HG02852 (cell line): ENCODE results near the gene CPNE8.
"Not testable (repeated sequence)": the region's sequence is repeated elsewhere in the genome, so short reads cannot be mapped to it uniquely, and the experiment has no call there.

Experiments used
- ATAC-seq: cut with Tn5 transposase; IDR thresholded peaks from one replicate; pipeline ENCODE4 v1.9.1; 2021; ENCODE audit warnings: mild to moderate bottlenecking, moderate library complexity; ENCODE audit not compliant: unreplicated experiment

The CPNE8 gene

GRCh38 chr12:38744041-38744440 is 161.3 kb downstream of the CPNE8 start:
- no peak for ATAC-seq

- not testable (repeated sequence) for ATAC-seq
Measured at GRCh38 chr12:38742496-38742895, 162.9 kb downstream of the CPNE8 start.

GRCh38 chr12:38736821-38737220 is 168.6 kb downstream of the CPNE8 start:
- ATAC-seq: no peak

DNA sequence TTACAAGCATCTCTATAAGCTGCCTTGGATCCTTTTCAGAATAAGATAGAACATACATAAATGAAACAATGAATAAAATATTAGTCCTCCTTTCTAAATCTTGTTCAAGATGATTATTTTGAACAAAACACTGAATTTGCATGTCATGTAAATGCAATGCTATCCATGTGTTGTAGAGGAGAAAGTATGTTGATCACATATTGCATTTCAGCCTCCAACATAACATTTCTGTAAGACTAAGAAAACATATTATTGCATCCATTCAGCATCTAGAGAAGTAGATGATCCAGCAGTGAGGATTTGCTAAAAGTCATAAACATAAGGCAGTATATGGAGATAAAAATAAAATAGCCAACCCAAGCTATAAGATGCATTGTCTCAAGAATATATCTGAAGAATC is 172.6 kb downstream of the CPNE8 start:
- no peak for ATAC-seq

DNA sequence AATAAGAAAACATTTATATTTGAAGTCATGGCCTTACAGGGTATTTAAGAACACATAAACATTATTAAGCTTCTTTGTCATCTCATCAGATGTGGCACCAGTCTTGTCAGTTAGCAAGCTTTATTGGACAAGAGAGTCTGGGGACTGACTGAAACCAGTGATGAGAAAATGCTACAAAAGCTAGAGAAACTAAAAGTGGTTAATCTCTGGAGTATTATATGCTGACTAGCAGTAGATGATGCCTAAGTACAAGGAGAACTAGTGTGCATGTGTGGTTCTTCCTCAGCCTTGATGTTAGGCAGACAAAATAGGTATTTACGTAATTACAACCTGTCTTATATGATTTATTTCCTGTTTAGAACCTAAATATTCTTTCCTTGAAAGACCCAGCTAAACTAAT is 176.5 kb downstream of the CPNE8 start:
- ATAC-seq: peak; percentile 55

- ATAC-seq: no peak
Measured at GRCh38 chr12:38721611-38722252, 183.7 kb downstream of the CPNE8 start.

DNA sequence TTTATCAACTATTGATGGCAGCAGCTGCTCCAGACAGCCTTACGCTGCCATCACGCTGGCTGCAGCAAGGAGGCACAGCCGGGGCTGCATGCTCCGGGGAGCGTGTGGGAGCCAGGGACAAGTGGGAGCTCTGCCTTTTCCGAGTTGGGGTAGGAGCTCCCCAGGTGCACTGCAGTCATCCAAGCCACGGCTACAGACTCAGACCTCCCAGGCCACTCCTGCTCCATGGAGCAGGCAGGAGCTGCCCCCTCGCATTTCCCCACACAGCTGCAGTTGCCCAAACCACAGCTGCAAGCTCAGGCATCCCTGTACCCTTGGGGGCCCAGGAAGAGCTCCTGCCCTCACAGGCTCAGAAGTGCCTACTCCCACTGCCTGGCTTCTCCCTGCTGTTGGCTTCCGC is 184.7 kb downstream of the CPNE8 start:
- no peak for ATAC-seq

- no peak for ATAC-seq
Measured at GRCh38 chr12:38713294-38713693, 192.1 kb downstream of the CPNE8 start.

- peak; percentile 84 for ATAC-seq
Measured at GRCh38 chr12:38711054-38711453, 194.3 kb downstream of the CPNE8 start.

GRCh38 chr12:38708466-38708865 is 196.9 kb downstream of the CPNE8 start:
- ATAC-seq: no peak

DNA sequence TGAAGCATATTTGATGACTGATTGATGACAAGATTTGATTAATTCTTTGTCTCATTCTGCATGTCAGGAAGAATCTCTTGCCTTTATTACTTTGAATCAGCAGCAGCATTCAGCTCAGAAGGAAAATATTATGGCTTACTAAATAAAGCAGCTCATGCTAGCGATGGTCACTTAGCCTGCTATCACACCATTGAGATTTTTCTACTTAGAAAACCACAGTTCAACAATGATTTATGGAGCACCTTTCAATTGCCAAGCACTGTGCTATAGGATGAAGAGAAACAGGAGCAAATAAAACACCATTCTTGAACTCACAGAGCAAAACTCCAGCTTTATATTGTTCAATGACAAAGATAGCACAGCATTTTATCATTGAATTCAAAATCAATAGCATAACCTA is 197.7 kb downstream of the CPNE8 start:
- no peak for ATAC-seq

- no peak for ATAC-seq
Measured at GRCh38 chr12:38697289-38697688, 208.1 kb downstream of the CPNE8 start.

- ATAC-seq: no peak
Measured at GRCh38 chr12:38695057-38695456, 210.3 kb downstream of the CPNE8 start.

- ATAC-seq: no peak
Measured at GRCh38 chr12:38691164-38691563, 214.2 kb downstream of the CPNE8 start.

DNA sequence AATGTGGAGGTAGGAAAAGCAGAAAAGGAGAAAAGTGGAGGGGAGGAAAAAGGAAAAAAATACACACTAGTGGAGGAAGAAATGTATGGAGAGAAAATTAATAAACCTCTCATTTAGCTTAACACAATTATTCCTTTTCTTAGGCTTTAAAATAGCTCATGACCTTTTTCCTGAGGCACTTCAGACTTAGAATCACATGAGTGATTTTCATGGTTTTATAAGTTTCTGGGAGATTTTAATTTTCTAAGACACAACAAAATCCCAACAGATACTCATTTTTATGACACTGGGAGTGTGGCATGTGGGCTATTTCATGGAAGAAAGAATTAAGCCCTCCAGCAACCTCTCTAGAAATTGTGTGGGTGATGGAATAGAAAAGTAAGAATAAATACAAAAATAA is 214.7 kb downstream of the CPNE8 start:
- ATAC-seq: no peak

- ATAC-seq: no peak
Measured at GRCh38 chr12:38689704-38690103, 215.7 kb downstream of the CPNE8 start.

DNA sequence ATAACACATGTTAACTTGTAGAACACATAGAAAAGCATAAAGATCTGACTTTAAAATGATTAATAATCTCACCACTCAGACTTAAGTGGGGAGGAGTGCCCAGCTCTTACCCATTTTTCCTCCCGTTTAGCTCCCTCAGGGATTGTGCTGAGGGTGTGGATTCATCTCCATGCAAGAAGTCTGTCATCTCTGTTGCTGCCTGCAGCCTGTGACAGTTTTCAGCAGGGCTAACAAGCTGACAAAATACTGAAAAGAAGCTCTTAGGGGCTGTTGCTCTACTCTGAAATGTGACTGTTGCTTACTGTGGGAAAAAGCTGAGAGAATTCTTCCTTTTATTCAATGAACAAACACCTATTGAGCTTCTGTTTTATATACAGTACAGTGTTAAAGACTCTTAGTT is 216.2 kb downstream of the CPNE8 start:
- ATAC-seq: no peak

- ATAC-seq: no peak
Measured at GRCh38 chr12:38682521-38682920, 222.9 kb downstream of the CPNE8 start.

GRCh38 chr12:38669530-38669929 is 235.9 kb downstream of the CPNE8 start:
- no peak for ATAC-seq

DNA sequence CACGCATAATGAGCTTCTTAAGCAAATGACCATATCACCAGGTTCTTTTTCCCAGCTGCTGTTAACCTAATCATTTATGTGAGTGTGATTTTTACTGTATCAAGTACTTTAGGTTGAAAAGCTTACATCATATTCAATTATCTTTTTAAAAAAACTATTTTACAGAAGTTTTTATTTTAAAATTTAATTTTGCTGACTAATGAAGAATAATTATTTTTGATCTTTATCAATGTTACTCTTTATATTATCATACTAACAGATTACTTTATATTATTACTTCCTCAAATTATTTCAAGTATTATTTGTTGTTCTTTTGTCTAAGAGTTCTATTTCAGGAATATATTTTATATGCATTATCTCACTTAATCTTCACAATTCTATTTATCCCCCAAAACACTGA is 236.3 kb downstream of the CPNE8 start:
- ATAC-seq: no peak

DNA sequence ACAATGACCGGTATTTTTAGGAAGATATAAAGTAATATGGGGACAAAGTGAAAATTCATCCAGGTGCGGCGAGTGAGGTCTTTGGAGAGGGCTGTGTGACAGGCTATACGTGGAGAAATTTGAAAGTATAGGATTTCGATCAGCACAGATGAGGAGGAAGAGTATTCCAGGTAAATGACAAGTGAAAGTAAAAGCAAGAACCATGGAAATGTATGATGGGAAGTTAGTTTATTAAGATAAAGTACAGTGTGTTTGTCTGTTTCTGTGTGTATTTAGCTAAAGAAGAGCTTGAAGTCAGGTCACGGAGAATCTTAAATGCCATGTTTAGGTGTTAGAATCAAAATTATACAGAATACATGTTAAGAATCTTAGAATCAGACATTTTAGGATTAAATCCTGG is 239.0 kb downstream of the CPNE8 start:
- ATAC-seq: no peak

DNA sequence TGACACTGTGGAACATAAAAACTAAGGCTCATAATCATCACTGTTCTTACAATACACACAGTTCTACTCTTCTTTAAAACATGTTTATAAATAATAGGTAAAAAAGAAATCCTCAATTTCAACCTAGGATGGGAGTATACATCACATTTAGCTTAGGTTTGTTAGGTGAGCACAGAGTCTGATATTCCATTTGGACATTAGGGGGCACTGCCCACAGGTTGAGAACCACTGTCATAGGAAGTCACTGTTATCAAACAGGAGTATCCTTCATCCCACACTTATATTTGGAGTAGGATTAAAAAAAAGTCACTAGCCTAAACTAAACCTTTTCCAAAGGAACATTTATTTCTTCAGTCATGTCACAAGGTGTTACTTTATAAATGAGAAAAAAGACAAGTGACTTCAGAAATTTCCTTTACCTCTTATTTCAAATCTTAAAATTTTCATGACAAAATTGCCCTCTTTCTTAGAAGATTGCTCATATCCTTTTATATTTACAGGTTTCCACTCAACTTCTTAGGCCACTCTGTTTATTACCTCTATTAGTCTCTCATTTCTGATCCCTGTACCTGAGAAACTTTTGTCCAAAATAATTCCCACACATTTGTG is 240.6 kb downstream of the CPNE8 start:
- peak; percentile 73 for ATAC-seq

DNA sequence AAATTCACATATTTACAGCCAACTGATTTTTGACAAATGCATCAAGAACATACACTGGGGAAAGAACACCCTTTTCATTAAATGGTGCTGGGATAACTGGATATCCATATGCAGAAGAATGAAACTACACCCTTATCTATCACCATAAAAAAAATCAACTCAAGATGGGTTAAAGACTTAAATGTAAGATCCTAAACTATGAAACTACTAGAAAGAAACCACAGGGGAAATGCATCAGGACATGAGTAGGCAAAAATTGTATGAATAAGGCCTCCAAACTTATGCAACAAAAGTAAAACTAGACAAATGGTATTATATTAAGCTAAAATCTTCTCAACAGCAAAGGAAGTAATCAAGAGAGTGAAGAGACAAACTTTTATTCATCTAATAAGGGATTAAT is 242.6 kb downstream of the CPNE8 start:
- ATAC-seq: no peak
